ENCODE data around the gene SKP2.

The SKP2 gene

GRCh38 chr5:36206913-36207312, 55.0 kb downstream of the SKP2 start:
- Histone ChIP-seq H2AFZ (ENCODE audit: low read length) (no peak overlapping the region), H3K9me3 (ENCODE audit: low read length) (no peaks in the 10 kb centered on the region), H3K27ac (ENCODE audit: low read depth, low read length, poor library complexity, severe bottlenecking) (no peak overlapping the region), H3K4me2 (ENCODE audit: low read length) (no peak overlapping the region), H3K4me1 (ENCODE audit: insufficient read depth, low read length, severe bottlenecking) (no peaks in the 10 kb centered on the region), H3K79me2 (ENCODE audit: insufficient read depth, low read length) (no peaks in the 10 kb centered on the region), H3K9ac (ENCODE audit: low read length) (no peak overlapping the region), H3K9me2 (ENCODE audit: low read depth, low read length) (no peaks in the 10 kb centered on the region), H4K20me1 (ENCODE audit: insufficient read depth, low read length) (no peaks in the 10 kb centered on the region), H3F3A (ENCODE audit: insufficient read depth, low read length) (no peaks in the 10 kb centered on the region), H3K36me3 (ENCODE audit: insufficient read depth, low read length) (peaks cover 5% of the 10 kb centered on the region; the same call in 1 of the 2 replicates), H3K27me3 (ENCODE audit: insufficient read depth, low read length) (no peaks in the 10 kb centered on the region), H3K4me3 (ENCODE audit: low read depth, low read length, poor library complexity, severe bottlenecking) (no peak overlapping the region)
- TF ChIP-seq, protein P1, sequence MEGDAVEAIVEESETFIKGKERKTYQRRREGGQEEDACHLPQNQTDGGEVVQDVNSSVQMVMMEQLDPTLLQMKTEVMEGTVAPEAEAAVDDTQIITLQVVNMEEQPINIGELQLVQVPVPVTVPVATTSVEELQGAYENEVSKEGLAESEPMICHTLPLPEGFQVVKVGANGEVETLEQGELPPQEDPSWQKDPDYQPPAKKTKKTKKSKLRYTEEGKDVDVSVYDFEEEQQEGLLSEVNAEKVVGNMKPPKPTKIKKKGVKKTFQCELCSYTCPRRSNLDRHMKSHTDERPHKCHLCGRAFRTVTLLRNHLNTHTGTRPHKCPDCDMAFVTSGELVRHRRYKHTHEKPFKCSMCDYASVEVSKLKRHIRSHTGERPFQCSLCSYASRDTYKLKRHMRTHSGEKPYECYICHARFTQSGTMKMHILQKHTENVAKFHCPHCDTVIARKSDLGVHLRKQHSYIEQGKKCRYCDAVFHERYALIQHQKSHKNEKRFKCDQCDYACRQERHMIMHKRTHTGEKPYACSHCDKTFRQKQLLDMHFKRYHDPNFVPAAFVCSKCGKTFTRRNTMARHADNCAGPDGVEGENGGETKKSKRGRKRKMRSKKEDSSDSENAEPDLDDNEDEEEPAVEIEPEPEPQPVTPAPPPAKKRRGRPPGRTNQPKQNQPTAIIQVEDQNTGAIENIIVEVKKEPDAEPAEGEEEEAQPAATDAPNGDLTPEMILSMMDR (IDR thresholded peaks at IDR 0.05; ENCODE audit: low read length), result no peak
- TF ChIP-seq EZH2 (IDR thresholded peaks at IDR 0.05; ENCODE audit: borderline replicate concordance, low read length), result no peak

DNA sequence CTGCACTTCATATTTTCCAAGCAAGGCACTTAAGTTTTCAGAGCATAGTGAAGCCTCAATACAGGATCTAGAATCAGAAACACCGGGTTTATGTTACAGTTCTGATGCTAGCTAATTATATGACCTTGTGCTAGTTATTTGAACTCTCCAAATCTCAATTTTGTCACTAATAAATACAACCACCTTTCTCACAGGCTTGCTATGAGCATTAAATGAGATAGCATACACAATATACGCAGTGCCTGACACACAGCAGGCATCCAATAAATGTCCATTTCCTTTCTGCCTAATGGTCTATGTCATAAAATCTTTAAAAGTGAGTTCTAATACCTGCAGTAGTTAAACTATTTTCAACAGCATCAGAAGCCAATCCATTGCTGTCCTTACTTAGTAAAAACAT, 56.9 kb downstream of the SKP2 start:
- Histone ChIP-seq H3K36me3 (ENCODE audit: insufficient read depth, low read length) (peaks cover 9% of the 10 kb centered on the region; the same call in 1 of the 2 replicates), H3K4me2 (ENCODE audit: low read length) (no peak overlapping the region), H3K4me3 (ENCODE audit: low read depth, low read length, poor library complexity, severe bottlenecking) (no peak overlapping the region), H3K9ac (ENCODE audit: low read length) (no peak overlapping the region), H3K27ac (ENCODE audit: low read depth, low read length, poor library complexity, severe bottlenecking) (no peak overlapping the region), H3K4me1 (ENCODE audit: insufficient read depth, low read length, severe bottlenecking) (no peaks in the 10 kb centered on the region), H4K20me1 (ENCODE audit: insufficient read depth, low read length) (no peaks in the 10 kb centered on the region), H3K9me2 (ENCODE audit: low read depth, low read length) (no peaks in the 10 kb centered on the region), H2AFZ (ENCODE audit: low read length) (no peak overlapping the region), H3K79me2 (ENCODE audit: insufficient read depth, low read length) (no peaks in the 10 kb centered on the region), H3K9me3 (ENCODE audit: low read length) (no peaks in the 10 kb centered on the region), H3F3A (ENCODE audit: insufficient read depth, low read length) (no peaks in the 10 kb centered on the region), H3K27me3 (ENCODE audit: insufficient read depth, low read length) (no peaks in the 10 kb centered on the region)
- TF ChIP-seq, protein P1 (IDR thresholded peaks at IDR 0.05; ENCODE audit: low read length), result no peak
- TF ChIP-seq EZH2 (IDR thresholded peaks at IDR 0.05; ENCODE audit: borderline replicate concordance, low read length), result no peak

- H3K9ac ChIP-seq (ENCODE audit: low read length), result no peak overlapping the region
- no peaks in the 10 kb centered on the region for H3K4me1 ChIP-seq (ENCODE audit: insufficient read depth, low read length, severe bottlenecking)
Observed at GRCh38 chr5:36209664-36210063, 57.8 kb downstream of the SKP2 start.

More at GRCh38 chr5:36209664-36210063, 57.8 kb downstream of the SKP2 start:
- Histone ChIP-seq H3K79me2 (ENCODE audit: insufficient read depth, low read length) (no peaks in the 10 kb centered on the region), H2AFZ (ENCODE audit: low read length) (no peak overlapping the region), H3F3A (ENCODE audit: insufficient read depth, low read length) (no peaks in the 10 kb centered on the region), H3K36me3 (ENCODE audit: insufficient read depth, low read length) (peaks cover 9% of the 10 kb centered on the region; the same call in 1 of the 2 replicates), H3K27ac (ENCODE audit: low read depth, low read length, poor library complexity, severe bottlenecking) (no peak overlapping the region), H3K9me2 (ENCODE audit: low read depth, low read length) (no peaks in the 10 kb centered on the region), H3K9me3 (ENCODE audit: low read length) (no peaks in the 10 kb centered on the region), H3K4me2 (ENCODE audit: low read length) (no peak overlapping the region), H4K20me1 (ENCODE audit: insufficient read depth, low read length) (no peaks in the 10 kb centered on the region), H3K27me3 (ENCODE audit: insufficient read depth, low read length) (no peaks in the 10 kb centered on the region), H3K4me3 (ENCODE audit: low read depth, low read length, poor library complexity, severe bottlenecking) (no peak overlapping the region)
- no peak for TF ChIP-seq EZH2 (IDR thresholded peaks at IDR 0.05; ENCODE audit: borderline replicate concordance, low read length)
- TF ChIP-seq, protein P1 (IDR thresholded peaks at IDR 0.05; ENCODE audit: low read length), result no peak

Measured in OCI-LY1 (cell line).